Fibroblast of lung (primary cell): Measurements from ENCODE around the gene CTBP1. TPM values are rescaled to one million over a fixed set of nuclear protein-coding genes. Genes with fewer than 3 reads are reported as not detected.
A peak's percentile ranks its signal among the peaks of the same experiment; 100 is the strongest.

ENCODE experiments used
- DNase-seq, 2 donors: peaks; one replicate each; pipeline versions ENCODE4 v3.0.0 to v3.0.0-alpha.2; 2010; ENCODE audit warnings: low read depth in 2 of 2
- H2AFZ ChIP-seq: 2 replicates; pipeline ENCODE4 v1.5.1; 2012; ENCODE audit warnings: low read length, control low read depth, inconsistent platforms
- H3K27ac ChIP-seq: 2 replicates; pipeline ENCODE4 v1.5.1; 2011; ENCODE audit warnings: low read length, control low read depth; ENCODE audit not compliant: insufficient read depth
- H3K27me3 ChIP-seq: 2 replicates; pipeline ENCODE4 v1.5.1; 2011; ENCODE audit warnings: mild to moderate bottlenecking, low read length; ENCODE audit not compliant: control insufficient read depth, insufficient read depth
- H3K36me3 ChIP-seq: 2 replicates; pipeline ENCODE4 v1.5.1; 2011; ENCODE audit warnings: low read length; ENCODE audit not compliant: control insufficient read depth, insufficient read depth
- H3K4me1 ChIP-seq: 2 replicates; pipeline ENCODE4 v1.5.1; 2011; ENCODE audit warnings: low read length; ENCODE audit not compliant: control insufficient read depth, insufficient read depth; ENCODE audit errors: extremely low read depth
- H3K4me2 ChIP-seq: 2 replicates; pipeline ENCODE4 v1.5.1; 2011; ENCODE audit warnings: low read length, control low read depth; ENCODE audit not compliant: insufficient read depth; ENCODE audit errors: extremely low read depth
- H3K4me3 ChIP-seq, 4 experiments: fragments of 200-600 bp in 1 of 4; sonication (generic) in 1 of 4; replicated peaks in 1 of 4; 2 replicates each; pipeline ENCODE4 v1.5.1; 2011 to 2016; ENCODE audit warnings: low read length in 4 of 4, low read depth in 3 of 4, mild to moderate bottlenecking in 3 of 4, control low read depth in 2 of 4, inconsistent platforms in 1 of 4, mixed read lengths in 1 of 4; ENCODE audit not compliant: insufficient read depth in 1 of 4; ENCODE audit errors: control extremely low read depth in 1 of 4
- H3K79me2 ChIP-seq: 2 replicates; pipeline ENCODE4 v1.5.1; 2012; ENCODE audit warnings: mild to moderate bottlenecking, low read length, inconsistent platforms; ENCODE audit not compliant: control insufficient read depth, insufficient read depth
- H3K9ac ChIP-seq: 2 replicates; pipeline ENCODE4 v1.5.1; 2011; ENCODE audit warnings: mild to moderate bottlenecking, low read length, control low read depth; ENCODE audit not compliant: insufficient read depth
- H3K9me3 ChIP-seq: 2 replicates; pipeline ENCODE4 v1.5.1; 2012; ENCODE audit warnings: low read depth, low read length; ENCODE audit not compliant: control insufficient read depth, insufficient read depth
- H4K20me1 ChIP-seq: 2 replicates; pipeline ENCODE4 v1.5.1; 2011; ENCODE audit warnings: low read length; ENCODE audit not compliant: control insufficient read depth, insufficient read depth; ENCODE audit errors: extremely low read depth
- EZH2 ChIP-seq: IDR thresholded peaks from 2 replicates; pipeline ENCODE4 v1.5.1; 2012; ENCODE audit warnings: low read length, control low read depth, mild to moderate bottlenecking; ENCODE audit errors: missing control alignments
- polyA plus RNA-seq, 2 donors: library from polyadenylated mRNA; depleted of rRNA in 1 of 2; stranded (reverse) in 1 of 2; unstranded in 1 of 2; fragments of >200 nt; gene quantifications; 2 replicates each; pipeline ENCODE4 v1.2.1, GENCODE V29; 2011 to 2012; ENCODE audit warnings: missing spikeins in 1 of 2
- total RNA-seq: library from RNA; depleted of rRNA; stranded (reverse); fragments of >200 nt; gene quantifications from 2 replicates; pipeline ENCODE4 v1.2.1, GENCODE V29; 2014
- TF ChIP-seq, protein P1 (sequence below), 2 donors: IDR thresholded peaks in 1 of 2; conservative IDR thresholded peaks in 1 of 2; 1 replicate in 1 of 2; 2 replicates in 1 of 2; pipeline ENCODE4 v1.5.1; 2011 to 2012; ENCODE audit warnings: low read length in 2 of 2, control low read depth in 1 of 2, inconsistent platforms in 1 of 2, low read depth in 1 of 2, mild to moderate bottlenecking in 1 of 2

The CTBP1 gene
- total and polyA plus RNA-seq, 2 donors (not counting 1 experiment from before 2014, with no cell fraction given) = 78.2 to 249 TPM

DNA sequence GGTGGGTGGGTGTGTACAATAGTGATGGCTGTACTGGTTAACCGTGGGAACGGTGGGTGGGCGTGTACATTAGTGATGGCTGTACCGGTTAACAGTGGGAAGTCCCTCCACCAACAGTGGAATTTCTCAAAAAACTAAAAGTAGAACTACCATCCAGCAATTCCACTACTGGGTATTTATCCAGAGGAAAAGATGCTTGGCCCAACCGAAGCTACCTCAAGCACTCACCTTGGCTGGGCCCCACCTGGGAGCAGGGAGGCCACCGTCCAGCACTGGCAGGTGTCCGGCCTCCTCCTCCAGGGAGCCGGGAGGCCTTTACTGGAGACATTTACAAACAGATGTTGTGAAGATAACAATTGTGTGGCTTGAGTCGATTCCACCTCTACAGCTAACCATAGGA is 34.8 kb upstream of the CTBP1 start:
- Histone ChIP-seq H3K4me2 (no peak overlapping the region), H4K20me1 (no peaks in the 10 kb centered on the region), H3K9me3 (no peaks in the 10 kb centered on the region), H2AFZ (no peak overlapping the region), H3K79me2 (no peaks in the 10 kb centered on the region), H3K27ac (no peak overlapping the region), H3K4me3 (no peak overlapping the region), H3K27me3 (no peaks in the 10 kb centered on the region), H3K36me3 (no peaks in the 10 kb centered on the region), H3K4me1 (no peaks in the 10 kb centered on the region), H3K9ac (no peak overlapping the region)
- TF ChIP-seq, protein P1, sequence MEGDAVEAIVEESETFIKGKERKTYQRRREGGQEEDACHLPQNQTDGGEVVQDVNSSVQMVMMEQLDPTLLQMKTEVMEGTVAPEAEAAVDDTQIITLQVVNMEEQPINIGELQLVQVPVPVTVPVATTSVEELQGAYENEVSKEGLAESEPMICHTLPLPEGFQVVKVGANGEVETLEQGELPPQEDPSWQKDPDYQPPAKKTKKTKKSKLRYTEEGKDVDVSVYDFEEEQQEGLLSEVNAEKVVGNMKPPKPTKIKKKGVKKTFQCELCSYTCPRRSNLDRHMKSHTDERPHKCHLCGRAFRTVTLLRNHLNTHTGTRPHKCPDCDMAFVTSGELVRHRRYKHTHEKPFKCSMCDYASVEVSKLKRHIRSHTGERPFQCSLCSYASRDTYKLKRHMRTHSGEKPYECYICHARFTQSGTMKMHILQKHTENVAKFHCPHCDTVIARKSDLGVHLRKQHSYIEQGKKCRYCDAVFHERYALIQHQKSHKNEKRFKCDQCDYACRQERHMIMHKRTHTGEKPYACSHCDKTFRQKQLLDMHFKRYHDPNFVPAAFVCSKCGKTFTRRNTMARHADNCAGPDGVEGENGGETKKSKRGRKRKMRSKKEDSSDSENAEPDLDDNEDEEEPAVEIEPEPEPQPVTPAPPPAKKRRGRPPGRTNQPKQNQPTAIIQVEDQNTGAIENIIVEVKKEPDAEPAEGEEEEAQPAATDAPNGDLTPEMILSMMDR (conservative IDR thresholded peaks at IDR 0.05 in 1 of 2, IDR thresholded peaks at IDR 0.05 in 1 of 2; ENCODE audit: low read depth in 1 of 2, low read length in 2 of 2) = no peak
- TF ChIP-seq EZH2 = no peak
- no peak for DNase-seq

DNA sequence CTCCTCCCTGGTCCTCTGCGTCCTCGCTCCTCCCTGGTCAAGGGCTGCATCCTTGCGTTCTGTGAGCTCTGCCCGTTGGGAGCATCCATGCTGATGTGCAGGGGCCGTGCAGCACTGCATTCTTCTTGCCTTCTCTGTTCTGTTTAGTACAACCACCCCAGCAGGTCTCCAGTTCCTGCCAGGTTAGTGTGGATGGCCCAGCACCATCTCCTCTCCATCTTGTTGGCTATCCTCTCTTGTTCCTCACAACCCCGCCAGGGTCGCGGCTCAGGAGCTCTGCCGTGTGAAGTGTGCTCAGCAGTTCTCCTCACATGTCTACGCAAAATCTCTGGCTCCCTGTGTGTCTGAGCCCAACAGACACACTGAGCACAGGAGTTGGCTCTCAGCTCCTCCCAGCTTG is 30.3 kb upstream of the CTBP1 start:
- no peaks in the 10 kb centered on the region for H3K4me1 ChIP-seq
- H3K27ac ChIP-seq = no peak overlapping the region
- no peak for TF ChIP-seq EZH2
- TF ChIP-seq, protein P1 (conservative IDR thresholded peaks at IDR 0.05 in 1 of 2, IDR thresholded peaks at IDR 0.05 in 1 of 2; ENCODE audit: low read depth in 1 of 2, low read length in 2 of 2) = no peak
- H3K9me3 ChIP-seq = no peaks in the 10 kb centered on the region
- no peaks in the 10 kb centered on the region for H4K20me1 ChIP-seq
- no peaks in the 10 kb centered on the region for H3K36me3 ChIP-seq
- no peak overlapping the region for H3K4me2 ChIP-seq
- H3K27me3 ChIP-seq = no peaks in the 10 kb centered on the region
- DNase-seq = no peak
- H3K4me3 ChIP-seq = no peak overlapping the region
- no peak overlapping the region for H2AFZ ChIP-seq
- H3K9ac ChIP-seq = no peak overlapping the region
- H3K79me2 ChIP-seq = no peaks in the 10 kb centered on the region

DNA sequence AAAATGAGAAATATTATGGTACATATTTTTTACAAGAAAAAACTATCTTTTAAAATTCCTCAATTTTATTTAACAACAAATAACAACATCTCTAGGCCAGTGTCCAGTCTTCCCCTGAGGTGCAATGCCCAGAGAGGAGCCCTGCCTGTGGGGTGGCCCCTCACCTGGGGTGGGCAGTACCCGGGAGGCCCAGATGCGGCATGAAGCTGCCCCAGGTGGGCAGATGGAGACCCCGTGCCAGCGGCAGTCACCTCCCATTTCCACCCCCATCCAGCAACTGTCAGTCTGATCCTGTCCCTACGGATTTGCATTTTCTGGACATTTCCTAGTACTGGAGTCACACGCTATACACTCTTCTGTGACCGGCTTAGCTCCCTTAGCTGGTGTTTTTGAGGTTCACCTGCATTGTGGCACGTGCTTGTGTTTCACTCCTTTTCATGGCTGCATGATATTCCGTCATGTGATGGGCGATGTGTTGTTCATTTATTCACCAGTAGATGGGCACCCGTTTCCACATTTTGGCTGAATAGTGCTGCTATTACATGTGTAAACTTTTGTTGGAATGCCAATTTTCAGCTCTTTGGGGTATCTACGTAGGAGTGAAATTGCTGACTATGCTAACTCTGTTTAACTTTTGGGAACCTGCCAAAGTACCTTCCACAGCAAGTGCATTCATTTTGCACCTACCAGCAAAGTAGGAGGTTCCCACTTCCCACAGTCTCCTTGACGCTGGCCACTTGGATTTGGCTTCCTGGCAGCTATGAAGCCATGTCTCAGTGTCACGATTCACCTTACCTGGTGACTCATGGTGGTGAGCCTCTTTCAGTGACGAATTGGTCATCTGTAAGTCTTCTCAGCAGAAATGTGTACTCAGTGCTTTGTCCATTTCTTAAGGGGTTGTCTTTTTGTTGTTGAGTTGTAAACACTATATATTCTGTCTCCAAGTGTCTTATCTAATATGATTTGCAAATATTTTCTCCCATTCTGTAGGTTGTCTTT is 29.0 kb upstream of the CTBP1 start:
- Histone ChIP-seq H3K9ac (no peak overlapping the region), H3K4me2 (no peak overlapping the region), H2AFZ (no peak overlapping the region), H3K27me3 (no peaks in the 10 kb centered on the region), H3K4me3 (no peak overlapping the region), H3K4me1 (no peaks in the 10 kb centered on the region), H3K9me3 (no peaks in the 10 kb centered on the region), H3K36me3 (no peaks in the 10 kb centered on the region), H4K20me1 (no peaks in the 10 kb centered on the region), H3K79me2 (no peaks in the 10 kb centered on the region), H3K27ac (no peak overlapping the region)
- DNase-seq = peak in 1 of 2 donors; percentile 29
- TF ChIP-seq, protein P1 (conservative IDR thresholded peaks at IDR 0.05 in 1 of 2, IDR thresholded peaks at IDR 0.05 in 1 of 2; ENCODE audit: low read depth in 1 of 2, low read length in 2 of 2) = no peak
- TF ChIP-seq EZH2 = no peak
